H1 (cell line): ENCODE data around the gene MEI1. TPM values are rescaled to one million over a fixed set of nuclear protein-coding genes. Genes with fewer than 3 reads are reported as not detected.
A peak's percentile ranks its signal among the peaks of the same experiment; 100 is the strongest.

ENCODE experiments used
- BACH1 ChIP-seq: IDR thresholded peaks from 2 replicates; pipeline ENCODE4 v1.6.1; 2012; ENCODE audit warnings: low read length, improper control_type of control experiment
- CTBP2 ChIP-seq: IDR thresholded peaks from 2 replicates; pipeline ENCODE4 v1.7.0; 2011; ENCODE audit warnings: borderline replicate concordance, mild to moderate bottlenecking, moderate library complexity, mixed read lengths, low read length; ENCODE audit not compliant: insufficient read depth, insufficient read length
- HDAC2 ChIP-seq, 2 experiments: fragments of 300-600 bp in 1 of 2; sonication (generic) in 1 of 2; IDR thresholded peaks; 2 replicates each; pipeline ENCODE4 v1.6.1; 2011 to 2012; ENCODE audit warnings: low read depth in 2 of 2, low read length in 2 of 2, mild to moderate bottlenecking in 2 of 2, moderate library complexity in 2 of 2, borderline replicate concordance in 1 of 2, inconsistent platforms in 1 of 2
- PHF8 ChIP-seq: fragments of 200-600 bp; sonication (generic); conservative IDR thresholded peaks from 2 replicates; pipeline ENCODE4 v1.7.1; 2012; ENCODE audit warnings: low read depth, mild to moderate bottlenecking, inconsistent platforms, low read length, moderate library complexity
- SIX5 ChIP-seq: IDR thresholded peaks from 2 replicates; pipeline ENCODE4 v1.6.1; 2011; ENCODE audit warnings: mild to moderate bottlenecking, low read depth, low read length
- TCF12 ChIP-seq: IDR thresholded peaks from 2 replicates; pipeline ENCODE4 v1.6.1; 2011; ENCODE audit warnings: low read depth, mild to moderate bottlenecking, low read length
- polyA plus RNA-seq, 7 experiments: library from polyadenylated mRNA; depleted of rRNA in 3 of 7; stranded (reverse) in 5 of 7; unstranded in 2 of 7; fragments of >200 nt in 5 of 7; fragments of 200-250 nt in 2 of 7; gene quantifications; 1 replicate in 5 of 7; 2 replicates in 1 of 7; 4 replicates in 1 of 7; pipeline versions ENCODE4 v1.2.1 to v1.2.3, GENCODE V29; 2011 to 2013; ENCODE audit warnings: missing spikeins in 2 of 7, mixed read lengths in 2 of 7
- total RNA-seq: library from RNA; stranded (reverse); fragmentation: NEBNext Ultra II Directional; extraction: Animal tissue kit (Norgen Biotek cat#: 25700); gene quantifications from 2 replicates; pipeline ENCODE4 v1.2.1, GENCODE V29; 2021
- TF ChIP-seq, protein P1 (sequence below): fragments of 300-600 bp; sonication (generic); IDR thresholded peaks from 2 replicates; pipeline ENCODE4 v1.7.1; 2012; ENCODE audit warnings: low read length, moderate library complexity, mild to moderate bottlenecking, inconsistent platforms; ENCODE audit not compliant: insufficient replicate concordance

MEI1 gene
- total and polyA plus RNA-seq, 2 of the 8 experiments (the other 6 are each of a cell fraction or from before 2014, with no cell fraction given): 0.27 to 0.54 TPM

DNA sequence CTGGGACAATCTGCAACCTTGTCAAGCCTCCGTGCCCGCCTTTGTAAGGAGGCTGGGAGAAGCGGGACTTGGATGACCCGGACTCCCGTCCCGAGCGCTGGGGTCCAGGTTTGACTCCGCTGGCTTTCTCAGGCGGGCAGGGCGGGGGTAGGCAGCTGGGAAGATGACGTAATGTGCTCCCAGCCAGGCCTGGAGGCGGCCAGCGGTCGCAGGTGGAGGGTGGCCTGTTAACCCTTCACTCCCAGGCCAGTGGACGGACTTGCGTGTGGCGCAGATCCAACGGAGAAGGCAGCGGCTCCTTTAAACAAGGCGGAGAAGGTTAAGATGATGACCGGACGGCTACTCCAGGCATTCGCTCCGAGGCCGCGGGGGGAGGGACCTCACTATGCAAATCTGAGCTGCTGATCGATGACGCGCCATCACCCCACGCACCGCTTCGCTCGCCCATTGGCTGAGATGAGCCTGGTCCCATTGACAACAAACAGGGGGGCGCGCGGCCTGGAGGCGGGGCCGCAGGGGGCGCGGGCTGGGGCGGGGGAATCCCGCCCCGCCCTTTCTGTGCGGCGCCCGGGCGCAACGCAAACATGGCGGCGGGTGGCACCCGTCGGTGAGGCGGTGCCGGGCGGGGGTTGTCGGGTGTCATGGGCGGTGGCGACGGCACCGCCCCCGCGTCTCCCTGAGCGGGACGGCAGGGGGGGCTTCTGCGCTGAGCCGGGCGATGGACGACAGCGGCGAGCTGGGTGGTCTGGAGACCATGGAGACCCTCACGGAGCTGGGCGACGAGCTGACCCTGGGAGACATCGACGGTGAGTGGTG lies 133.5 kb downstream of the MEI1 start, which contains the start of gene SREBF2 (continued):
- TF ChIP-seq HDAC2 (IDR thresholded peaks at IDR 0.05; ENCODE audit: borderline replicate concordance in 1 of 2, low read depth in 2 of 2, low read length in 2 of 2) (0 out of 4 replicates have a peak, but pooled peaks of 1 of the 2 experiments have one; percentile 13), TCF12 (0 out of 2 replicates have a peak, but pooled peaks have one; percentile 59), PHF8 (peak; percentile 79), CTBP2 (peak; percentile 57), SIX5 (no peak), BACH1 (peak; percentile 36; the same call in 1 of the 2 replicates)
- TF ChIP-seq, protein P1, sequence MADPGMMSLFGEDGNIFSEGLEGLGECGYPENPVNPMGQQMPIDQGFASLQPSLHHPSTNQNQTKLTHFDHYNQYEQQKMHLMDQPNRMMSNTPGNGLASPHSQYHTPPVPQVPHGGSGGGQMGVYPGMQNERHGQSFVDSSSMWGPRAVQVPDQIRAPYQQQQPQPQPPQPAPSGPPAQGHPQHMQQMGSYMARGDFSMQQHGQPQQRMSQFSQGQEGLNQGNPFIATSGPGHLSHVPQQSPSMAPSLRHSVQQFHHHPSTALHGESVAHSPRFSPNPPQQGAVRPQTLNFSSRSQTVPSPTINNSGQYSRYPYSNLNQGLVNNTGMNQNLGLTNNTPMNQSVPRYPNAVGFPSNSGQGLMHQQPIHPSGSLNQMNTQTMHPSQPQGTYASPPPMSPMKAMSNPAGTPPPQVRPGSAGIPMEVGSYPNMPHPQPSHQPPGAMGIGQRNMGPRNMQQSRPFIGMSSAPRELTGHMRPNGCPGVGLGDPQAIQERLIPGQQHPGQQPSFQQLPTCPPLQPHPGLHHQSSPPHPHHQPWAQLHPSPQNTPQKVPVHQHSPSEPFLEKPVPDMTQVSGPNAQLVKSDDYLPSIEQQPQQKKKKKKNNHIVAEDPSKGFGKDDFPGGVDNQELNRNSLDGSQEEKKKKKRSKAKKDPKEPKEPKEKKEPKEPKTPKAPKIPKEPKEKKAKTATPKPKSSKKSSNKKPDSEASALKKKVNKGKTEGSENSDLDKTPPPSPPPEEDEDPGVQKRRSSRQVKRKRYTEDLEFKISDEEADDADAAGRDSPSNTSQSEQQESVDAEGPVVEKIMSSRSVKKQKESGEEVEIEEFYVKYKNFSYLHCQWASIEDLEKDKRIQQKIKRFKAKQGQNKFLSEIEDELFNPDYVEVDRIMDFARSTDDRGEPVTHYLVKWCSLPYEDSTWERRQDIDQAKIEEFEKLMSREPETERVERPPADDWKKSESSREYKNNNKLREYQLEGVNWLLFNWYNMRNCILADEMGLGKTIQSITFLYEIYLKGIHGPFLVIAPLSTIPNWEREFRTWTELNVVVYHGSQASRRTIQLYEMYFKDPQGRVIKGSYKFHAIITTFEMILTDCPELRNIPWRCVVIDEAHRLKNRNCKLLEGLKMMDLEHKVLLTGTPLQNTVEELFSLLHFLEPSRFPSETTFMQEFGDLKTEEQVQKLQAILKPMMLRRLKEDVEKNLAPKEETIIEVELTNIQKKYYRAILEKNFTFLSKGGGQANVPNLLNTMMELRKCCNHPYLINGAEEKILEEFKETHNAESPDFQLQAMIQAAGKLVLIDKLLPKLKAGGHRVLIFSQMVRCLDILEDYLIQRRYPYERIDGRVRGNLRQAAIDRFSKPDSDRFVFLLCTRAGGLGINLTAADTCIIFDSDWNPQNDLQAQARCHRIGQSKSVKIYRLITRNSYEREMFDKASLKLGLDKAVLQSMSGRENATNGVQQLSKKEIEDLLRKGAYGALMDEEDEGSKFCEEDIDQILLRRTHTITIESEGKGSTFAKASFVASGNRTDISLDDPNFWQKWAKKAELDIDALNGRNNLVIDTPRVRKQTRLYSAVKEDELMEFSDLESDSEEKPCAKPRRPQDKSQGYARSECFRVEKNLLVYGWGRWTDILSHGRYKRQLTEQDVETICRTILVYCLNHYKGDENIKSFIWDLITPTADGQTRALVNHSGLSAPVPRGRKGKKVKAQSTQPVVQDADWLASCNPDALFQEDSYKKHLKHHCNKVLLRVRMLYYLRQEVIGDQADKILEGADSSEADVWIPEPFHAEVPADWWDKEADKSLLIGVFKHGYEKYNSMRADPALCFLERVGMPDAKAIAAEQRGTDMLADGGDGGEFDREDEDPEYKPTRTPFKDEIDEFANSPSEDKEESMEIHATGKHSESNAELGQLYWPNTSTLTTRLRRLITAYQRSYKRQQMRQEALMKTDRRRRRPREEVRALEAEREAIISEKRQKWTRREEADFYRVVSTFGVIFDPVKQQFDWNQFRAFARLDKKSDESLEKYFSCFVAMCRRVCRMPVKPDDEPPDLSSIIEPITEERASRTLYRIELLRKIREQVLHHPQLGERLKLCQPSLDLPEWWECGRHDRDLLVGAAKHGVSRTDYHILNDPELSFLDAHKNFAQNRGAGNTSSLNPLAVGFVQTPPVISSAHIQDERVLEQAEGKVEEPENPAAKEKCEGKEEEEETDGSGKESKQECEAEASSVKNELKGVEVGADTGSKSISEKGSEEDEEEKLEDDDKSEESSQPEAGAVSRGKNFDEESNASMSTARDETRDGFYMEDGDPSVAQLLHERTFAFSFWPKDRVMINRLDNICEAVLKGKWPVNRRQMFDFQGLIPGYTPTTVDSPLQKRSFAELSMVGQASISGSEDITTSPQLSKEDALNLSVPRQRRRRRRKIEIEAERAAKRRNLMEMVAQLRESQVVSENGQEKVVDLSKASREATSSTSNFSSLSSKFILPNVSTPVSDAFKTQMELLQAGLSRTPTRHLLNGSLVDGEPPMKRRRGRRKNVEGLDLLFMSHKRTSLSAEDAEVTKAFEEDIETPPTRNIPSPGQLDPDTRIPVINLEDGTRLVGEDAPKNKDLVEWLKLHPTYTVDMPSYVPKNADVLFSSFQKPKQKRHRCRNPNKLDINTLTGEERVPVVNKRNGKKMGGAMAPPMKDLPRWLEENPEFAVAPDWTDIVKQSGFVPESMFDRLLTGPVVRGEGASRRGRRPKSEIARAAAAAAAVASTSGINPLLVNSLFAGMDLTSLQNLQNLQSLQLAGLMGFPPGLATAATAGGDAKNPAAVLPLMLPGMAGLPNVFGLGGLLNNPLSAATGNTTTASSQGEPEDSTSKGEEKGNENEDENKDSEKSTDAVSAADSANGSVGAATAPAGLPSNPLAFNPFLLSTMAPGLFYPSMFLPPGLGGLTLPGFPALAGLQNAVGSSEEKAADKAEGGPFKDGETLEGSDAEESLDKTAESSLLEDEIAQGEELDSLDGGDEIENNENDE: no peak
